Hippocampal formation (tissue), 2 donors: ENCODE data around the gene PHACTR3.
"Not testable (repeated sequence)": the region's sequence is repeated elsewhere in the genome, so short reads cannot be mapped to it uniquely, and the experiment has no call there.

Source experiments
- DNase-seq, 2 donors: peaks; one replicate each; lab custom pipeline; 2025; lab: John Stamatoyannopoulos, UW

Gene PHACTR3

DNA sequence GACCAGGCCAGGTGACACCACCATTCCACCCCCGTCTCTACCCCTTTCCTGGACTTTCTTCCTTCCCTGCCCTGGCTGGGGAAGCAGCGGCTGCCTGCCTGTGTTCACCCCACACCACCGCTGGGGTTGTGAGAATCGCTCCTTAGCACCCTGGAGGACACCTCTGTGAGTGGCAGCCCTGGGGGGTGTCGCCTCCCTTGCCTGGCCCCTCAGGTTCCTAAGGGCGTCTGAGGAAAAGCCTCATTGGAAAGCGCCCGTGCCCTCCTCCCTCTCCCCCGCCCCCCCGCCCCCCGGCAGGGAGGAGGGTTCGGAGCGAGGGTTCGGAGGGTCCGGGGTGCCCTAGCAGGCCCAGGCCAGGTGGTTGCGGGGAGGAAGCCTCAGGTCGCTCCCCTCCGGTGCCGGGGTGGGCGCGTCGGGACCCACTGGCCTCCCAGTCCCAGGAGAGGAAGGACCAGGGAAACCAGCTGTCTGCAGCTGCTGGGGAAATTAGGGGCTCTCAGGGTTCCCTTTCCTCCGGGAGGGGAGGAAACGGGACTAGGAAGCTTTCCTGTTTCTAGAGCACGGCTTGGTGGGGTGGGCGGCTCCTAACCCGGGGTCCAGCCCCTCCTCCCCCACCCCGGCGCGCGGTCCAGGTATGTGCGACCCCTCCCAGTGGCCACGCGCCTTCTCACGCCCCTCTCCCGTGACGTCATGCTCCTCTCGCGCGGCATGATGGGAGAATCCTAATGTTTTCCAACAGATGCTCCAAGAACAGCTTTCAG lies at the start of gene PHACTR3:
PHACTR3 (plus strand) TSS at position 760 of the 761 bp plus-strand sequence. CDS start 475 bp downstream, outside the sequence.
- DNase-seq, result peak in 1 of 2 donors; percentile 63

DNA sequence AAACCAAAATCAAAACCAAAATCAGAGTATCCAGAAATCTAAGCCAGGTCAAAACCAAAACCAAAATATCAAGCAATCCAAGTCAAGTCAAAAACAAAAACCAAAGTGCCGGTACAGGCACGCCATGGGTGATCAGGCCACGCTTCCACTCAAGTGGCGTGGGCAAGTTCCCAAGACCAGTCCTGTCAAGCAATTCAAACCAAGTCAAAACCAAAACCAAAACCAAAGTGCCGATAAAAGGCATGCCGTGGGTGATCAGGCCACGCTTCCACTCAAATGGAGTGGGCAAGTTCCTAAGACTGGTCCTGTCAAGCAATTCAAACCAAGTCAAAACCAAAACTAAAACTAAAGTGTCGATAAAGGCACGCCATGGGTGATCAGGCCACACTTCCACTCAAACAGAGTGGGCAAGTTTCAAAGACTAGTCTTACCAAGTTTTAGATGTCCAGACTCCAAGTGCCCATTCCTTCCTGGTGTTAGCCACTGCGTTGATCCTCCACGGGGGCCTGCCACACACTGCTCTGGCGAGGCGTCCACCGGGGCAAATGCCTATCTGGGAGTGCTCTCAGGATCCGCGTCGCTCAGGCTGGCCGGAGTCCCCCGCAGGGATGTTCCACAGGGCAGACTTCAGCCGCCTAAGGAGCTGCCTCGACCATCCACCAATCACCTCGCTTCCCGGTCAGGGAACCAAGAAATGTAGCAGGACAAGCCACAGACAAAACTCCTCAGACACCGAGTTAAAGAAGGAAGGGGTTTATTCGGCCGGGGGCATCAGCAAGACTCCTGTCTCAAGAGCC lies 46.4 kb upstream of the PHACTR3 start:
- not testable (repeated sequence) for DNase-seq

DNA sequence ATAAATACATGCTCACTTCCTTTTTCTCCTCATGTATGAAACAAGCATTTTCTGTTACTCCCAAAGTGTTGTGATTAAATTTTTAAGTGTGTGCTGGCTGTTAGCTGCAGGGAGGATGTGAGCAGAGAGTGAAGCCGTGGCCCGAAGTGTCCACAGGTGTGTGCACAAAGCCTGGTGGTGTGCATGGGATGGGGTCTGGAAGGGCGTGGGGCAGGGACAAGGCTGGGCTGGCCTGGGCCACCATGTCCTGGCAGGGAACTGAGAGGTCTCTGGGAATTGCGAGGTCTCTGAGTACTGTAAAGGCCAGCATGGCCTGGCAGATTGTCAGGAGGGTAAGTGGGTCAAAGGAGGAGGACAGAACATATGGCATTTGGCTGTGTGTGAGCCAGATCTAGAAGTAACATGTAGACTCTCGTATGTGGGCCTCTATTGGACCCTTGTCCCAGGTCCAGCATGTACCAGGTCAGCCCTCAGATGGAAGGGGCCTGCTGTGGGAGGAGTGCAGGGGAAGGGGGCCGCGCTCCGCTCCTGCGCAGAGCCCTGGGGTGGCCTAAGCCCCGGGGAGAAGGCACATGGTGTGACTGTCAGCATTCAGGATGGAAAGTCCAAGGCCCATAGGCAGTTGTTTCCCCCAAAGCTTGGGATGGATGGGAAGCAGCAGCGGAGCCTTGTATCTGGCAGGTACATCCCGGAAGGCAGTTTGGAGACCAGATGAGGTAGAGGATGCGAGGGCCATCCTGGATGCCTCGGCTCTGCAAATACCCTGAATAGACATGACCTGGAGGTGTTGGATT lies 45.1 kb upstream of the PHACTR3 start:
- no peak for DNase-seq

DNA sequence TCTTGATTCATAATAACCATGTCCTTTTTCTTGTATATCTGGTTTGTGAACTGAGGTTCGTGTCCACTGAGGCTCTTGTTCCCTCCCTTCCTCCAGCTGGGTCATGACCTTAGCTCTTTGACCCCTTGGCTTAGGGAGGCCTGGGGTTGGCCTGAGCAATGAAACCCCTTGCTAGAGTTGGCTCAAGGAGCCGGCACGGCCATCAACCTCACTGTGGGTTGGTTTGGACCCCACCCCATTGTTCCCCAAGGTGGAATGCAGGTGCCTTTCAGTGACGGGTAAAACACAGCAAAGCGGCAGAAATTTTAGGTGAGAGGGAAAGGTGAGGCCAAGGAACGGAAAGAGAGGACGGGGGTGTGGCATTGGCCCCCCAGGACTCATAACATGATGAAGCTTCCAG lies 44.5 kb upstream of the PHACTR3 start:
- no peak for DNase-seq

DNA sequence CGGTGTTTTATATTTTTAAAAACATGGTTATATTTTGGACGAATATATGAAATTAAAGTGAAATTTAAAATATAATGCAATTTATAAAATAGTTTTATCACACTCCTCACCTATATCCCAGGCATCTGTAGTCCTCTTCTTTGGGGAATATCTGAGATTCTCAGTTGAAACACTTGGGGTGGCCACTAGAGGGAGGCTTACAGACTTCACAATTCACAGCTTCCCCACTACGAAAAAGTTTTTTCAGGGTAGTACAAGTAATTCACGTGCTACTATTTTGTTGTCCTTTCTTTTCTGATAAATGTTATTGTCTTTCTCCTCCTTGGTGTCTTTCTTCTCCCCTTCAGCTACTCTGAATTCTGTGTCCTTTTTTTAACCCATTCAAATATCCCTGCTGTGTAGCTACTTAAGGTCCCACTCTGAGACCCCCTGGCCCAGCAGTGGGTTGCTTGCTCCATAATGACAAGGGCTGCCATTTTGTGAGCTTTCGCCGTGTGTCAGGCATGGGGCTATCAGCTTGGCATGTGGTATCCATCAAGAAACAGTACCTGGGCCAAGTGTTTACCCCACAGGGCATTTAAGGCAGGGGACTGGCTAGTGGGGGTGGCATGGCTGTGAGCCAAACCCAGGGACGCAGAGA lies 43.6 kb upstream of the PHACTR3 start:
- peak in 1 of 2 donors; percentile 42 for DNase-seq

DNA sequence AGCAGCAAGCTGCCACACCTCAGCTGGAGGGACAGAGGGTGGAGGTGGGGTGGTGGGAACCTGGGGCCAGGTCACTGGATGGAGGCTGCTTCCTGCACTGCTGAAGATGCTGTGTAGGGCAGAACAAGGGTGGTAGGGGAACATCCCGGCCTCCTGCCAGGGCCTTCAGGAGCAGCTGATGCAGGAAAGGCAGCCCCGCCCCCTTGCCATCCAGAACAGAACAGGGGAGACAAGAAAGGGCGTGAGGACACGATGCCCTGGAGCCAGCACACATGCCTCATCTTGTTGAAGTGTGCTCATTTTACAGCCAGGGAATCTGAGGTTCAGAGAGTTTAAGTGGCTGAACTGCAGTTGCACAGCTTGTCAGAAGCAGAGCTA lies 43.1 kb upstream of the PHACTR3 start:
- no peak for DNase-seq

DNA sequence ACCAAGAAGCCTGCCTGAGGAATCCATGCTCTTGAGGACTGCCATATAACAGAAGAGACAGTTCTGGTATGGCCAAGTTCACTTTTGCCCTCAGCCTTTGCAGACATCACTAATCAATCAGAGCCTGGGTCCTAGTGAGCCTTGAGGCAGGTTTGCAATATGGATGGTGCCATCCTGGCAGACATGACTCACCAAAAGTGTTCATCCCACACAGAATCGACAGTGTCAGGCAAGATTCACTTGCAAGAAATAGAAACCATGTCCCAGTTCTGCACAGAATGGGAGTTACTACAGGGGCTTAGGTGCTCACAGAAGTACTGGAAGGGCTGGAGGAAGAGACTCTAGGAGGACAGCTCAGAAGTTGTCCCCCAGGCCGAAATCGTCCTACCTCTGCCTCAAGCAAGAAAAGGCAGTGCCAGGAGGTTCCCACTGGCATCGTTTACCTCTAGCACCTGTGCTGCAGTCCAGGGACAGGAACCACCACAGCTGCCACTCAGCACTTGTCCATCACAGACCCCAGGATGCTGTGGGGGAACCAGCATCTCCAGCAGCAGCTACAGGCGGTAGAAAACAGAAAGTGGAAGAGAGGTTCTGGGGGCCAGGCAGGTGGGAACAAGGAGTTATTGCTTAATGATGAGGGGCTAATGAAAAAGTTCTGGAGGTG lies 42.6 kb upstream of the PHACTR3 start:
- DNase-seq, result no peak

DNA sequence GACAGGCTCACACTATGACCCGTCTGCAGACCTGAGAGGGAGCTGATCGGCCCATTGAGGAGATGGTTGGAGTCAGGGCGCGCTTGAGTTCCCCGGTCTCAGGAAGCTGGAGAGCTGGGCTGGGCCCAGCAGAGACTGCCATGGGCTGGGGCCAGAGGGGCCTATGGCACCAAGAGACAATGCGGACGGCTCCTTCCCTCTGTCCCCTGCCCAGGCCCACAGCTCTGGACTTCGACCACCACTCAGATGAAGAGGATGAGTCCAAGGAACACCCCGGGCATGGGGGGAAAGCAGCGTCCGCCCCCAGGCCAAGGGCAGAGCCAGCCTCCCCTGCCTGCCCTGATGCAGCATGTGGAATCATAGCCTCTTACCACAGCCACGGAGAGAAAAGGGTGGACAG lies 40.2 kb upstream of the PHACTR3 start:
- no peak for DNase-seq

DNA sequence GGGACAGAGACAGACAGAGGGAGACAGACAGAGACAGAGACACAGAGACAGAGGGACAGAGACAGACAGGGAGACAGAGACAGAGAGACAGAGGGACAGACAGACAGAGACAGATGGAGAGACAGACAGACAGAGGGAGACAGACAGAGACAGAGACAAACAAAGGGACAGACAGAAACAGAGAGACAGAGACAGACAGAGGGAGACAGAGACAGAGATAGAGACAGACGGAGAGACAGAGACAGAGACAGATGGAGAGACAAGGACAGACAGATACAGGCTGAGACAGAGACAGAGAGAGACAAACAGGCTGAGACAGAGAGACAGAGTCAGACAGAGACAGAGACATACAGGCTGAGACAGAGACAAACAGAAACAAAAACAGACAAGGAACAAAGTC lies 39.4 kb upstream of the PHACTR3 start:
- DNase-seq, result no peak

DNA sequence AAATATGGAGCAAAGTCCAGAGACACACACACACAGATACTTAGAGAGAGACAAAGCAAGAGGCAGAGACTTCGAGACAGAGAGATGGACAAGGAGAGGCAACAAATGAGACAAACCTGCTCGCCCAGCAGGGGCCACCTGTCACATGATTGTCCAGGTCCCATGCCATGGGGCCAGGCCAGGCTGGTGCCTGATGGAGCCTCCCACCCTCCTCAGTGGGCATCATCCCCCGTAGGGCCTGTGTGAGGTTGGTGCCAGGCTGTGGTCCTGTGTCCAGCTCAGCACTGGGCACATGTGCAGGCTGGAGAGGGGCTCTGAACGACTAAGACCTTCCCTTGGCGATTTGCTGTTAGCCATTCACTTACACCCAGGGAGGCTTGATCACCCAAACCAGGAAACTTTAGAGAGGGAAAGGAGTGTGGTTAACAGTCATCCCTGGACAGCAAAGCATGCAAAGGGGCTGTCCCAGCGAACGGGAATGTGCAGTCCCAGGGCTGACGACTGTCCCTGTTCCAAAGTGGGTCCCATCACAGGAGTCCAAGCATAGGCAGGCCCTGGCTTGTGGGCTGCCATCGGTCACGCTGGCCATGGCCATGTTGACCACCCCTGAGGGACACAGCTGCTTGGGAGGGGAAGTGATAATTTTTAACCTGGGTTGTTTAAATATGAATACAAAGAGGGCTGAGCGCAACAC lies 38.4 kb upstream of the PHACTR3 start:
- DNase-seq, result no peak

DNA sequence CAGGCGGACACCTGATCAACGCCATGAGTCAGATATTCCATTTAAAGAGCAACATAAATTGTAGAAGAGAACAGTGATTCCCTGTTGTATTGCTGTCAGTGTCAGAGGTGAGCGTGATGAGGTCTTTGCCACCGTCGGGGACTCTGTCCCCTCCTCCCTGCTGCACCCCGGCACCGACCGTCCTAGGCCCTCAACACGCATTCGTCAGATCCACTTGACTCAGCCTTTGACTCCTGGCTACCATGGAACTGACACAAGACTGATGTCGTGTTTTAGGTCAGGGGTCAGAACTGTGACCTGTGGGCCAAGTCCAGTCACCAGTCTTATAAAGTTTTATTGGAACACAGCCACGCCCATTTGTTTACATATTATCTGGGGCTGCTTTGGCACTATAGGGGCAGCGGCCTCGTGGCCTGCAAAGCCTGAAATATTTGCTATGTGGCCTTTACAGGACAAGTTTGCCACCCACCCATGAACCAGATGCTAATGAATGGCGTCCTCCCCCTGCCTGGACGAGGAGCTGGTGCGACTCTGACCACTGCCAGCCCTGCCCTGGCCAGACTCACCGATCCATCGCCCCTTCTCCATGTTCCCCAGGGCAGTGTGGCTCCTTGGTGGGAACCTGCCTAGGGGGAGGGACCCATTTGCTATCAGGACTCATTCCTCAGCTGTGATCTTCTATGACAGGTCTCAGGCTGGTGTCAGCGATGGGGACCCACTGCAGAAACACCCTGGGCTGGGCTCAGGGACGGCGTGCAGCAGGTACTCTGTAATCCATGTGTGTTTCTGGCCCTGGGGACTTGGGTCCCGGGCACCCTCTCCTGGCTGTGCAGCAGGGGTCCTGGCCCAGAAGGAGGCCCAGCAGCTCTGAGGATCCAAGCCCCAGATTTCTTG lies 37.5 kb upstream of the PHACTR3 start:
- DNase-seq, result no peak

DNA sequence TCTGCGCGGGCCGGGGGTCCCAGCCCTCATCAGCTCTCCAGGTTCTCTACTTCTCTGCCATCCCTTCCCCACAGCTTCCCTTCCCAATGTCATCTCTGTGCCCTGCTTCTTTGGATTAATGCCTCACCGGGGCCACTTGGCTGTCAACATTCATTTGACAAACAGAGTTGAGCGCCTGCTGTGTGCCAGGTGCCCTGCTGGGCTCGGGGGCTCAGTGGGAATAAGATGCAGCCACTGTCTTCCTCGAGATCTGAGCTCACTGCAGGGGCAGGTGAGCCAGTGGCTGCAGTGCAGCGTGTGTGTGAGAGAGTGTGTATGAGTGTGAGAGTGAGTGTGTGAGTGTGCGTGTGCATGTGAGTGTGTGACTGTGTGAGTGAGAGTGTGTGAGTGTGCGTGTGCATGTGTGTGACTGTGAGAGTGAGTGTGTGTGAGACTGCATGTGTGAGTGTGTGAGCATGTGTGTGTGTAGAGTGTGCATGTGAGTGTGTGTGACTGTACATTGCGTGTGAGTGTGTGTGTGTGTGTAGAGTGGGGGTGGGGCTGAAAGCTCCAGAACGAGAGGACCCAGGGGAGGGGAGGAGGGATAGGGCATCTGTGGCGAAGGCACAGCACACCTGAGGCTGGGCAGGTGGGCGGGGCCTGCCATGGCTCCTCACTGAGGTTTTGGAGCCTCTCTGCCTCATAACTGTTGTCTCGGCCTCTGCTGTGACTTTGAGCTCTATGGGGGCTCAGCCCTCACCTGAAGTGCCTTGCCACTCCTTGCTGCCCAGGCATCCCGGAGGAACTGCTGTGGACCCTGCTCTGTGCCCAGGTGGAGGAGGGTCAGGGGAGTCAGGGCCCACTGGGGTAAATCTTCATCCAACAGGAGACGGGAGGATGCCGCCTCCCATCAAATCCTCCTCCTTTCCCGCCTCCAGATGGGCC lies 36.5 kb upstream of the PHACTR3 start:
- no peak for DNase-seq

DNA sequence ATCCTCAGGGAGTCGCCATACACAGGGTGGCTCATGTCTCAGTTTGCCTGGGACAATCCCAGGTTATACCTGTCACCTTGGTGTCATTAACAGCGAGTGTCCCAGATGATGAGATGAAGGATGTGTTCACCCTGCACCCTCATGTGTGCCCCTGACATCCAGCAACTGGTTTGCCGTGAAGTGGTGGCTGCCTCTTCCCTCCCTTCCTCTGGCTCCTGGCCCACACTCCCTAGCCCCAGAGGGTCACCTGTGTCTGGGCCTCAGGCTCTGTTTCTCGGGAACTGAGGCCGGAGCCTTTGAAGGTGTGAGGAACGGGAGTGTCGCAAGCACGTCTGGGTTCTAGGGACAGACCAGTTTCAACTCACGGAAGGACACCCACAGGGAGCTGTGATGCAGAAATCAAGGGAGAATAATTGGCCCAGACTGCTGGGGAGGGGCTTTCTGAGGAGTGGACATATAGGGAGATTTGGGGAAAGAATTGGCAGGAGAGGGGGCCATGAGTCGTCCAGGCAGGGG lies 35.8 kb upstream of the PHACTR3 start:
- no peak for DNase-seq

DNA sequence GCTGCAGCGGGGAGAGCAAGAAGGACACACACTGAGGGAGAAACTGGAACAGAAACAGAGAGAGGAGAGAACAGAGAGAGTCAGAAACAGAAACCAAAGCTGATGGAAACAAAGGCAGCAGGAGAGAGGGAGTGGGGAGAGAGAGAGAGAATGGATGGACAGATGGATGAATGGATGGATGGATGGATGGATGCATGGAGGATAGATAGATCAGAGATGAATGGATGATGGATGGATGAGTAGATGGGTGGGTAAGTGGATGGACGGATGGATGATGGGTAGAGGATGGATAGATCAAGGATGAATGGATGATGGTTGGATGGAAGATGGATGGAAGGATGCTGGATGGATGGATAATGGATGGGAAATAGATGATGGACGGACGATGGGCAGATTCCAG lies 35.0 kb upstream of the PHACTR3 start:
- DNase-seq, result no peak

DNA sequence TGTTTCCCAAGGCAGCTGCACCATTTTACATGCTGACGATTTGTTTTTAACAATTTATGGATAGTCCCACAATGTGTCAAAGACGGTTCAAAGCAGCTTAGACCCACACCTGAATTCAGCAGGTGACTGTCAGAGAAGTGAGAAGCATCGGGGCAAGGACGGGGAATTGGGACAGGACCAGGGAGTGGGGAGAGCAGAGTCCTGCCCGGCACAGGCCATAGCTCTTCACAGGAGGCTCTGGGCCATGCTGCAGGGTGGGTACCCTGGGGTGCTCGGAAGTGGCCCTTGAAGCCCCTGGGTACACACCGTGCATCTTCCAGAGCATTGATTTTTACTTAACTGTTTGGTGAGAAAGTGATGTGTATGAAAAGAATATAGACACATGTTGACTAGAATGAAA lies 33.2 kb upstream of the PHACTR3 start:
- no peak for DNase-seq

DNA sequence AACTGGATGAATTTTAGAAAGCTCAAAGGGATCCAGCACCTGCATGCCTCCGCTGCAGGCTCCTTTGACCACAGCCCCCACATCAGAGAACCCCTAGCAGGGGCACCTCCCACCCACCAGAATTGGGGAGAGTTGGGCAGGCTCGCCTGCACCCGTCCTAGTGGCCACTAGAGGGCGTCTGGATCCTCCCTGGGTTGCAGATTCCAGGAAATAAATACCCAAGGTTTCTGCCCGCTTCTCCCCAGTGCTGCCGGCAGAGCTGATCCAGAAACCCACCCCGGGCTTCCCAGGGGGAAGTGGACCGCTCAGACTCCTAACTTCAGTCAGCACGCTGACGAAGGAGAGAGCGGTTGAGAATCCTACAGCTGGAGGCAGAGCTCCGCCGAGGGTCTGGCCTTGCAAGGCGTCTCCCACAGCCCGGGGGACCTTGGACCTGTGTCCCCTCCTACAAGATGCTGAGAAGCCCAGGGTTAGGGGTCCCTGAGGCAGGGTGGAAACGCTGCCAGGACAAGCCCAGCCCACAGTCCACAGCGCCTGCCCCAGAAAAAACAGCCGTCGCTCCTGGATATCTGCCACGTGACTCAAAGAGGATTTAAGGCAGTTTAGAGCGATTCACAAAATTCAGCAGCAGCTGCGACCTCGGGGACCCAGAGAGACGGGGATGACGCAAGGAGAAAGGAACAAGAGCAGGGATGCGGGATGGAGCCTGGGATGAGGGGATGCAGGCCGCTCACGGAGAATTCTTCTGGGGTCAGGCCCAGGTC lies 32.6 kb upstream of the PHACTR3 start:
- DNase-seq, result peak; percentile 53 to 69

DNA sequence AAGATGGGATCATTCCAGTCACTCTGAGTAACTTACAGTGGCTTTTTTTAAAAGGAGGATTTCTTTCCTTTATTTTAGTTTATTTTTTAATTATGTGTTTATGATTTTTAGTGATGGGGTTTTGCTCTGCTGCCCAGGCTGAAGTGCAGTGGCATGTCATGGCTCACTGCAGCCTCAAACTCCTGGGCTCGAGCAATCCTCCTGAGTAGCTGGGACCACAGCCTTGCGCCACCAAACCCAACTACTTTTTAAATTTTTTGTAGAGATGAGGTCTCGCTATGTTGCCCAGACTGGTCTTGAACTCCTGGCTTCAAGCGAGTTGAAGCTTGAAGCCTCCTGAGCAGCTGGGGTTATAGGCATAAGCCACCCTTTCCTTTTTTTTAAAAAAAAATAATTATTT lies 31.8 kb upstream of the PHACTR3 start:
- DNase-seq, result no peak

DNA sequence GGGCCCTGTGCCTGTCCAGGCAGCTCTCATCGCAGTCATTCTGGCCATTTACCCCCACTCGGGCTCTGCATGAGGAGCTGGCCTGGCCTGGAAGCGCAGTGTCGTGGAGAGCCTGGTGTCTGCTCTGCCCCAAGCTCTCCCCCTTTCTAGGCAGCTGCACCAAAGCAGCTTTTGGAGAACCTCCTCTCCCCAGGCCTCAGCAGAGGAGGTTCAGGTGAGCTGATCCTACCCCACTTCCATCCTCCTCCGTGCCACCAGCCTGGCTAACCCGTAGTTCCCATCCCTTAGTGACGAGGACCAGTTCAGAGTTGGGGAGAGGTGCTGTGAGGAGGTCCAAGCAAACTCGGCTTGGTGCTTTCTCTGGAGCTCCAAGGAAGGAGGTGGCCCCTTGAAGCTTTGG lies 30.5 kb upstream of the PHACTR3 start:
- no peak for DNase-seq
